Activated T-cell treated with anti-CD3 and anti-CD28 coated beads, Interleukin-2, amount 50 U/mL, for 24 hours (primary cell): ENCODE data around the gene IFT57.
"Not testable (repeated sequence)": the region's sequence is repeated elsewhere in the genome, so short reads cannot be mapped to it uniquely, and the experiment has no call there.

Experiments used
- DNase-seq: peaks from one replicate; pipeline ENCODE4 v3.0.0-alpha.2; 2020
- H3K27ac Mint-ChIP-seq: 2 replicates; pipeline ENCODE4 v1.8.0; 2020; ENCODE audit warnings: mild to moderate bottlenecking, mixed read lengths
- H3K27me3 Mint-ChIP-seq: 2 replicates; pipeline ENCODE4 v1.8.0; 2020; ENCODE audit warnings: mixed read lengths
- H3K36me3 Mint-ChIP-seq: 2 replicates; pipeline ENCODE4 v1.8.0; 2020; ENCODE audit warnings: low read depth, mixed read lengths
- H3K4me1 Mint-ChIP-seq: 2 replicates; pipeline ENCODE4 v1.8.0; 2020; ENCODE audit warnings: low read depth, mixed read lengths
- H3K4me3 Mint-ChIP-seq: 2 replicates; pipeline ENCODE4 v1.8.0; 2020; ENCODE audit warnings: mild to moderate bottlenecking, moderate library complexity, mixed read lengths
- H3K9me3 Mint-ChIP-seq: 2 replicates; pipeline ENCODE4 v1.8.0; 2020; ENCODE audit warnings: mixed read lengths

IFT57 gene

GRCh38 chr3:108164391-108164790 lies 57.8 kb downstream of the IFT57 start:
- Mint-ChIP-seq H3K9me3 (no peaks in the 10 kb centered on the region), H3K27me3 (no peaks in the 10 kb centered on the region), H3K36me3 (peaks cover 51% of the 10 kb centered on the region), H3K4me1 (peaks cover 7% of the 10 kb centered on the region), H3K4me3 (no peak overlapping the region), H3K27ac (no peak overlapping the region)
- DNase-seq = no peak

DNA sequence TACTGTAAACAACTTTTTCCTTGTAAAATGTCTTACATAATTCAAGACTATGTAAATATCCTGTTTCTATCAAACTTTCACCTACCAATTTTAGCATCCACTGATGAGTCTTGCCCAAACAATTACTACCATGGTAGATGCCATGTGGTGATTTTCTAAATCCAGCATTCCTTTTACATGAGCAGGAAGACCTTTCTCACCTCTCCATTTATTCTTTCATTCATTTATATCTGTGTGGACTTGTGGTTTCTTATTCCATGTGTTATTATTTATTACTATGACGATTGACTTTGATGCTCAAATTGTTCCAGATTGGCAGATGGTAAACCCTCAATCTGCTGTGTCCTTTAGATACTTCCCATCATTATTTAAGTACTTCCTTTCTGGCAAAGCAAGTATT lies 62.4 kb downstream of the IFT57 start:
- Mint-ChIP-seq H3K27ac (no peak overlapping the region), H3K27me3 (no peaks in the 10 kb centered on the region), H3K36me3 (peaks cover 27% of the 10 kb centered on the region), H3K4me3 (no peak overlapping the region), H3K9me3 (no peaks in the 10 kb centered on the region), H3K4me1 (peaks cover 7% of the 10 kb centered on the region)
- no peak for DNase-seq

DNA sequence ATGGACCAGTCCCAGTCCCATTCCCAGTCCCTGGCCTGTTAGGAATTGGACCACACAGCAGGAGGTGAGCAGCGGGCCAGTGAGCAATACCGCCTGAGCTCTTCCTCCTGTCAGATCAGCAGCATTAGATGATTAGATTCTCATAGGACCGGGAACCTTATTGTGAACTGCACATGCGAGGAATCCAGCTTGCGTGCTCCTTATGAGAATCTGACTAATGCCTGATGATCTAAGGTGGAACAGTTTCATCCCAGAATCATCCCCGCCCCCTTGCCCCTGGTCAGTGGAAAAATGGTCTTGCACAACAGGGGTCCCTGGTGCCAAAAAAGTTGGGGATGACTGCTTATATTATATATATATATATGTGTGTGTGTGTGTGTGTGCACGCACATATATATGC lies 63.1 kb downstream of the IFT57 start:
- Mint-ChIP-seq H3K27me3 (no peaks in the 10 kb centered on the region), H3K36me3 (peaks cover 25% of the 10 kb centered on the region), H3K4me1 (peaks cover 7% of the 10 kb centered on the region), H3K4me3 (no peak overlapping the region), H3K27ac (no peak overlapping the region), H3K9me3 (no peaks in the 10 kb centered on the region)
- no peak for DNase-seq

DNA sequence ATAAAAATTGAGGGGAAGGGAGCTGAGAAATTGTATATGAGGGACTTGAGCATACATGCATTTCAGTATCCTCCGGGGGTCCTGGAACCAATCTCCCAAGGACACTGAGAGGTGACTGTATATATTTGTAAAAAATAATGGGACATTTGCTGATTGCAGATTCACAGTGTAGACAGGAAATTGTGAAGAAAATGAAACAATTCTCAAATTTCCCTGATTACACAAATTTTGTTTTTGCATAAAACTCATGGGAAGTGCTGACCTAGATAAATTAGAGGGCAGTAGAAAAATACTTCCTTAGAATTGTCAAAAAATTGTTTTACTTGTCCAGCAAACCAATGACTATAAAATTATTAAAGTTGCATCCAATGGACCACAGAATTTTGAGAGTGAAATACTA lies 64.0 kb downstream of the IFT57 start:
- Mint-ChIP-seq H3K4me3 (no peak overlapping the region), H3K36me3 (peaks cover 25% of the 10 kb centered on the region), H3K4me1 (peaks cover 13% of the 10 kb centered on the region), H3K9me3 (no peaks in the 10 kb centered on the region), H3K27ac (no peak overlapping the region), H3K27me3 (no peaks in the 10 kb centered on the region)
- DNase-seq = no peak

DNA sequence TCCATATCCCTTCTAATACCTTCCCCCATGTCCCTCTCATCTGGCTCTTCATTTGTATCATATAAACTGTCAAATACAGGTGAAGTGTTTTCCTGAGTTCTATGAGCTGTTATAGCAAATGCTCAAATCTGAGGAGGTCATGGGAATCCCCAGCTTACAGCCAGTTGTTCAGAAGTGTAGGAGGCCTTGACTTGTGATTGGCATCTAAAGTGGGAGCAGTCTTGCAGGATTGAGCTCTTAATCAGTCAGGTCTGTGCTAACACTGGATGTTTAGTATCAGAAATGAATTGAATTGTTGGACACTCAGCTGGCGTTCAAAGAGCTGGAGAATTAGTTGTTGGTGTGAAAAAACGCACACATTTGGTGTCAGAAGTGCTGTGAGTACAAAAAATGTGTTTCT lies 65.0 kb downstream of the IFT57 start:
- no peaks in the 10 kb centered on the region for H3K9me3 Mint-ChIP-seq
- H3K4me3 Mint-ChIP-seq = no peak overlapping the region

DNA sequence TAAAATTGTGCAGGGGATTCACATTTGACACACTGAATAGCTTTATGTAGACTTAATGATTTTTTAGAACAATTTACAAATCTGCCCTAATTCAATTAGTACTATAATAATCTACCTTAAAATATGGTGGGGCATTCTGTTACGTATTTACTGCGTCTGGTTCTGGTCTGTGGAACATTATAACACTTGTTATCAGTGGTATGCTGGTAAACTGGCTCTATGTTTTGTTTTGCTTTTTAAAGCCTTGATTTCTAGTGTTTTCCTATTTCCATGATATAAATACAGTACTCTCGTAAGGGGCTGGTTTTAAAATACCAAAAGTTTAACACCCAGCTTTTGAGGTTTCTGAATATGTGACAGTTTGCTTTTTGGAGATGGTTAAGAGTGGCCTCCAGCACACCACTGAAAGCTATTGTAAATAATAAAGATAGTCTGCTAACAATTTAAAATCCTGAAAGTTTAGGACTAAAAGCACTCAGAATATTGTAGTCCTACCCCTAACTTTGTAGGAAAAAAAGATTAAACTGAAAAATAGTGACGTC lies 65.8 kb downstream of the IFT57 start:
- H3K4me3 Mint-ChIP-seq = no peak overlapping the region
- H3K36me3 Mint-ChIP-seq = peaks cover 12% of the 10 kb centered on the region

More for the DNA sequence above, 65.0 kb downstream of the IFT57 start:
- DNase-seq = no peak
- Mint-ChIP-seq H3K27ac (no peak overlapping the region), H3K36me3 (peaks cover 19% of the 10 kb centered on the region), H3K4me1 (peaks cover 20% of the 10 kb centered on the region), H3K27me3 (no peaks in the 10 kb centered on the region)

GRCh38 chr3:108155642-108156041 lies 66.6 kb downstream of the IFT57 start:
- H3K4me1 Mint-ChIP-seq = peaks cover 21% of the 10 kb centered on the region
- H3K9me3 Mint-ChIP-seq, H3K36me3 Mint-ChIP-seq, H3K27ac Mint-ChIP-seq, DNase-seq, H3K4me3 Mint-ChIP-seq, H3K27me3 Mint-ChIP-seq: not testable (repeated sequence)

More for the DNA sequence above, 65.8 kb downstream of the IFT57 start:
- Mint-ChIP-seq H3K27ac (no peak overlapping the region), H3K27me3 (no peaks in the 10 kb centered on the region), H3K4me1 (peaks cover 21% of the 10 kb centered on the region), H3K9me3 (no peaks in the 10 kb centered on the region)
- no peak for DNase-seq

GRCh38 chr3:108153451-108153981 lies 68.7 kb downstream of the IFT57 start:
- H3K9me3 Mint-ChIP-seq = no peaks in the 10 kb centered on the region
- H3K27me3 Mint-ChIP-seq = no peaks in the 10 kb centered on the region
- H3K4me1 Mint-ChIP-seq = peaks cover 20% of the 10 kb centered on the region
- no peak overlapping the region for H3K27ac Mint-ChIP-seq
- H3K4me3 Mint-ChIP-seq = no peak overlapping the region
- DNase-seq = peak; percentile 59
- H3K36me3 Mint-ChIP-seq = no peaks in the 10 kb centered on the region

DNA sequence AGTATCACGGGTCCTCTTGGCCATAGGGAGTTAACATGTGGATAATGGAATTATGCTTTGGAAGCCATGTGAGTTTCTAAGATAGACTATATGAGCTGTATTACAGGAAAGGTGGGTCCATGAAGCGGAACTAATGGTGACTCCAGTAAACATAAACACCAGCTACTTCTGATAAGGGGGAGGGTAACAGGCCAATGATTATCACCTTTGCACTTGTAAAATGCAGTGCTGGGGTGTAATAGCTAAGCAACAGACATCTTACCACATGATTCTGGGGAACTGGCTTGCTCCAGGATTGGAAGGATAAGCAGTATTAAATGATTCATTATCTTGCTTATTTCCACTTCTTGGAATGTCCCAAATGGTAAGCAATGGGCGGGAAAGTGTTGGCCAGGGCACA lies 70.0 kb downstream of the IFT57 start:
- H3K9me3 Mint-ChIP-seq = no peaks in the 10 kb centered on the region
- no peak overlapping the region for H3K27ac Mint-ChIP-seq
- H3K4me3 Mint-ChIP-seq = no peak overlapping the region
- no peaks in the 10 kb centered on the region for H3K36me3 Mint-ChIP-seq
- no peaks in the 10 kb centered on the region for H3K27me3 Mint-ChIP-seq
- H3K4me1 Mint-ChIP-seq = peaks cover 19% of the 10 kb centered on the region
- no peak for DNase-seq

DNA sequence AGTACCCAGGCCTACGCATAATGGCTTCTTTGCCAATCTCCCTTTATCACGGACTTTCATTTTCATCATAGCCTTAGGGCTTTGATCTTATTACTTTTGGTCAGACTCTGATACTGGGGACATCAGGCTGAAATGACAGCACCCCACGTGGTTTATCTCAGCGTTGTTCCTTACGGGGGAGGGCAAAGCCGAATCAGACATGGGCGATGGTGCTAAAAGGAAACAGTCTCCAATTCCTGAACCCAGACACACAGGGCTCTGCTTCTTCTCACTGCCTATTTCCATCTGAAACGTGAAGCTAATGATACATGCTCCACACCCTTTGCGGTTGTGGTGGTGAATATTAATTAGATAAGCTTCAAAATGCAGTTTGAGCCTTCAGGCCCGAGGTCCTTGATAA lies 72.0 kb downstream of the IFT57 start:
- peaks cover 13% of the 10 kb centered on the region for H3K9me3 Mint-ChIP-seq
- no peak for DNase-seq
- H3K27ac Mint-ChIP-seq = no peak overlapping the region
- H3K4me1 Mint-ChIP-seq = peaks cover 18% of the 10 kb centered on the region
- H3K4me3 Mint-ChIP-seq = no peak overlapping the region
- peaks cover 14% of the 10 kb centered on the region for H3K36me3 Mint-ChIP-seq
- no peaks in the 10 kb centered on the region for H3K27me3 Mint-ChIP-seq

- H3K27ac Mint-ChIP-seq = no peak overlapping the region
- DNase-seq = no peak
- H3K27me3 Mint-ChIP-seq = no peaks in the 10 kb centered on the region
- H3K9me3 Mint-ChIP-seq = peaks cover 16% of the 10 kb centered on the region
- H3K36me3 Mint-ChIP-seq = peaks cover 34% of the 10 kb centered on the region
- no peak overlapping the region for H3K4me3 Mint-ChIP-seq
- peaks cover 5% of the 10 kb centered on the region for H3K4me1 Mint-ChIP-seq
Measured at GRCh38 chr3:108146139-108146538, 76.1 kb downstream of the IFT57 start.

DNA sequence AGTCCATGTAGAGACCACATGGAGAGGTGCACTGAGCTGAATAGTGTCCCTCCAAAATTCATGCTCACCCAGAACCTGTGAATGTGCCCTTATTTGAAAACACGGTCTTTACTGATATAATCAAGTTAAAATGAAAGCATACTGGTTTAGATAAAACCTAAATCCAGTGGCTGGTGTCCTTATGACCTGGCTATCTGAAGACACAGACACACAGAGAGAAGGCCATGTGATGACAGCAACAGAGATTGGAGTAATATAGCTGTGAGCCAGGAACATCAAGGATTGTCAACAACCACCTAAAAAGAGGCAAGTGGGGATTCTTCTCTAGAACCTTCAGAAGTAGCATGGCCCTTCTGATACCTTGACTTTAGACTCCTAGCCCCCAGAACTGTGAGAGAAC lies 76.6 kb downstream of the IFT57 start:
- Mint-ChIP-seq H3K4me1 (peaks cover 10% of the 10 kb centered on the region), H3K36me3 (peaks cover 39% of the 10 kb centered on the region), H3K27me3 (no peaks in the 10 kb centered on the region), H3K4me3 (no peak overlapping the region), H3K27ac (no peak overlapping the region), H3K9me3 (peaks cover 16% of the 10 kb centered on the region)
- no peak for DNase-seq

DNA sequence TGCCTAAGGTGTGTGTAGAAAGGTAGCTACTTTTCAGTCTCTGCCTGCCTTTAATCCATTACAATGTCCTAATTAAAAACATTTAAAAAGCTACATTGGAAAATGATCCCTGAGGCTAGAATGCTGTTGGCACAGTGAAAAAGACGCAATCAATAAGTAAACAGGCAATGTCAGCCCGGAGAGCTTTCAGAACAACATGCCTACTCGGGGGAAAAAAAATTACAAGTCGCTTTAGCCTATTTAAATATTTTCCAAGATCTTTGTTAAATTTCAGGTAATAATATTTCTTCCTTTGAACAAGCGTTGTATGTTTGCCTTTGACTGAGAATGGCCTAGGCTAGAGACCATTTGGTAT lies 84.8 kb downstream of the IFT57 start:
- no peak for DNase-seq
- H3K27ac Mint-ChIP-seq = no peak overlapping the region
- peaks cover 62% of the 10 kb centered on the region for H3K4me1 Mint-ChIP-seq
- no peak overlapping the region for H3K4me3 Mint-ChIP-seq
- H3K36me3 Mint-ChIP-seq = peaks cover 89% of the 10 kb centered on the region
- peaks cover 3% of the 10 kb centered on the region for H3K9me3 Mint-ChIP-seq
- H3K27me3 Mint-ChIP-seq = no peaks in the 10 kb centered on the region

- DNase-seq = no peak
- Mint-ChIP-seq H3K4me3 (no peak overlapping the region), H3K27me3 (no peaks in the 10 kb centered on the region), H3K4me1 (peaks cover 66% of the 10 kb centered on the region), H3K27ac (peak overlapping the region; percentile 55), H3K36me3 (peaks cover 94% of the 10 kb centered on the region), H3K9me3 (peaks cover 3% of the 10 kb centered on the region)
Measured at GRCh38 chr3:108136561-108137459, 85.4 kb downstream of the IFT57 start.

GRCh38 chr3:108134555-108134880 lies 87.7 kb downstream of the IFT57 start:
- peak overlapping the region; percentile 96 for H3K27ac Mint-ChIP-seq
- H3K4me3 Mint-ChIP-seq = peak overlapping the region; percentile 46
- peaks cover 98% of the 10 kb centered on the region for H3K36me3 Mint-ChIP-seq
- no peaks in the 10 kb centered on the region for H3K27me3 Mint-ChIP-seq
- DNase-seq = no peak
- peaks cover 3% of the 10 kb centered on the region for H3K9me3 Mint-ChIP-seq
- H3K4me1 Mint-ChIP-seq = peaks cover 82% of the 10 kb centered on the region
